IPS-NIHi7 (cell line): ENCODE measurements around the gene RD3L.
"Not testable (repeated sequence)": the region's sequence is repeated elsewhere in the genome, so short reads cannot be mapped to it uniquely, and the experiment has no call there.

ENCODE experiments used
- DNase-seq: peaks from one replicate; pipeline ENCODE4 v3.0.0; 2012; ENCODE audit warnings: mixed read lengths; ENCODE audit errors: extremely low spot score

Gene RD3L

GRCh38 chr14:103928011-103928890 lies 14.1 kb downstream of the RD3L start, which contains the start of gene TDRD9:
TDRD9 (plus strand) TSS chr14:103928456; CDS start chr14:103928510, 54 bp downstream.
- DNase-seq, result no peak

GRCh38 chr14:103927566-103927965 lies 14.8 kb downstream of the RD3L start:
- no peak for DNase-seq

- DNase-seq, result no peak
Measured at GRCh38 chr14:103925316-103925715, 17.0 kb downstream of the RD3L start.

GRCh38 chr14:103923863-103924262 lies 18.5 kb downstream of the RD3L start:
- DNase-seq, result no peak

- DNase-seq, result not testable (repeated sequence)
Measured at GRCh38 chr14:103921855-103922200, 20.5 kb downstream of the RD3L start.

GRCh38 chr14:103920981-103921854 lies 21.1 kb downstream of the RD3L start:
- DNase-seq, result peak; percentile 97

GRCh38 chr14:103916636-103917262 lies 25.6 kb downstream of the RD3L start:
- no peak for DNase-seq

GRCh38 chr14:103915616-103916015 lies 26.7 kb downstream of the RD3L start:
- no peak for DNase-seq

- DNase-seq, result no peak
Measured at GRCh38 chr14:103910984-103911383, 31.3 kb downstream of the RD3L start.

GRCh38 chr14:103910262-103910935 lies 31.9 kb downstream of the RD3L start:
- DNase-seq, result peak; percentile 92

GRCh38 chr14:103909531-103910261 lies 32.6 kb downstream of the RD3L start:
- no peak for DNase-seq

GRCh38 chr14:103908580-103908979 lies 33.7 kb downstream of the RD3L start:
- DNase-seq, result no peak

GRCh38 chr14:103905842-103906456 lies 36.4 kb downstream of the RD3L start:
- DNase-seq, result peak; percentile 67

- DNase-seq, result no peak
Measured at GRCh38 chr14:103904493-103905107, 37.7 kb downstream of the RD3L start.

GRCh38 chr14:103899833-103900232 lies 42.5 kb downstream of the RD3L start:
- DNase-seq, result no peak

- DNase-seq, result no peak
Measured at GRCh38 chr14:103899316-103899715, 43.0 kb downstream of the RD3L start.

- DNase-seq, result no peak
Measured at GRCh38 chr14:103898711-103899110, 43.6 kb downstream of the RD3L start.

- no peak for DNase-seq
Measured at GRCh38 chr14:103898204-103898603, 44.1 kb downstream of the RD3L start.

GRCh38 chr14:103897075-103897947 lies 45.0 kb downstream of the RD3L start:
- DNase-seq, result no peak
